ENCODE data around the gene GUCD1. TPM values are rescaled to one million over a fixed set of nuclear protein-coding genes. Genes with fewer than 3 reads are reported as not detected.

The GUCD1 gene
- total and polyA plus RNA-seq, 2 of the 8 experiments (the other 6 are each of a cell fraction or from before 2014, with no cell fraction given), result 85.2 to 128 TPM

DNA sequence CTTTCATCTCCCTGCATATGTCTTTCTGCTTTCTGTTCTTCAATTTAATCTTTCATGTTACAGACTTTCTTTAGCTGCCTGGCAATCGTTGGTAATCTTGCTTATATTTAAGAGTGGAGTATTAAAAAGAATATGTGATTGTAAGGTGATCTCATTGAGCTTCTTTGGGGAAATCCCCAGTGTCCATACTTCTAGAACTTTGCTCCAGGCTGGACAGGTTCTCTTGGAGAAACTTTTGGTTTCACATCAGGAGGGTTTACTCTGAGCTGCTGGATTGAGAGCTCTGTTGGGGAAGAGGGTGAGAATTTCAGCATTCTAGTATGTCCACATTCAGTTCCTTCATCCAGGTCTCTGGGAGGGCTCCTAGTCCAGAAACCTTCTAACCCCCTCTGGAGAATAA lies 21.8 kb upstream of the GUCD1 start (continued):
- TF ChIP-seq, protein P1, sequence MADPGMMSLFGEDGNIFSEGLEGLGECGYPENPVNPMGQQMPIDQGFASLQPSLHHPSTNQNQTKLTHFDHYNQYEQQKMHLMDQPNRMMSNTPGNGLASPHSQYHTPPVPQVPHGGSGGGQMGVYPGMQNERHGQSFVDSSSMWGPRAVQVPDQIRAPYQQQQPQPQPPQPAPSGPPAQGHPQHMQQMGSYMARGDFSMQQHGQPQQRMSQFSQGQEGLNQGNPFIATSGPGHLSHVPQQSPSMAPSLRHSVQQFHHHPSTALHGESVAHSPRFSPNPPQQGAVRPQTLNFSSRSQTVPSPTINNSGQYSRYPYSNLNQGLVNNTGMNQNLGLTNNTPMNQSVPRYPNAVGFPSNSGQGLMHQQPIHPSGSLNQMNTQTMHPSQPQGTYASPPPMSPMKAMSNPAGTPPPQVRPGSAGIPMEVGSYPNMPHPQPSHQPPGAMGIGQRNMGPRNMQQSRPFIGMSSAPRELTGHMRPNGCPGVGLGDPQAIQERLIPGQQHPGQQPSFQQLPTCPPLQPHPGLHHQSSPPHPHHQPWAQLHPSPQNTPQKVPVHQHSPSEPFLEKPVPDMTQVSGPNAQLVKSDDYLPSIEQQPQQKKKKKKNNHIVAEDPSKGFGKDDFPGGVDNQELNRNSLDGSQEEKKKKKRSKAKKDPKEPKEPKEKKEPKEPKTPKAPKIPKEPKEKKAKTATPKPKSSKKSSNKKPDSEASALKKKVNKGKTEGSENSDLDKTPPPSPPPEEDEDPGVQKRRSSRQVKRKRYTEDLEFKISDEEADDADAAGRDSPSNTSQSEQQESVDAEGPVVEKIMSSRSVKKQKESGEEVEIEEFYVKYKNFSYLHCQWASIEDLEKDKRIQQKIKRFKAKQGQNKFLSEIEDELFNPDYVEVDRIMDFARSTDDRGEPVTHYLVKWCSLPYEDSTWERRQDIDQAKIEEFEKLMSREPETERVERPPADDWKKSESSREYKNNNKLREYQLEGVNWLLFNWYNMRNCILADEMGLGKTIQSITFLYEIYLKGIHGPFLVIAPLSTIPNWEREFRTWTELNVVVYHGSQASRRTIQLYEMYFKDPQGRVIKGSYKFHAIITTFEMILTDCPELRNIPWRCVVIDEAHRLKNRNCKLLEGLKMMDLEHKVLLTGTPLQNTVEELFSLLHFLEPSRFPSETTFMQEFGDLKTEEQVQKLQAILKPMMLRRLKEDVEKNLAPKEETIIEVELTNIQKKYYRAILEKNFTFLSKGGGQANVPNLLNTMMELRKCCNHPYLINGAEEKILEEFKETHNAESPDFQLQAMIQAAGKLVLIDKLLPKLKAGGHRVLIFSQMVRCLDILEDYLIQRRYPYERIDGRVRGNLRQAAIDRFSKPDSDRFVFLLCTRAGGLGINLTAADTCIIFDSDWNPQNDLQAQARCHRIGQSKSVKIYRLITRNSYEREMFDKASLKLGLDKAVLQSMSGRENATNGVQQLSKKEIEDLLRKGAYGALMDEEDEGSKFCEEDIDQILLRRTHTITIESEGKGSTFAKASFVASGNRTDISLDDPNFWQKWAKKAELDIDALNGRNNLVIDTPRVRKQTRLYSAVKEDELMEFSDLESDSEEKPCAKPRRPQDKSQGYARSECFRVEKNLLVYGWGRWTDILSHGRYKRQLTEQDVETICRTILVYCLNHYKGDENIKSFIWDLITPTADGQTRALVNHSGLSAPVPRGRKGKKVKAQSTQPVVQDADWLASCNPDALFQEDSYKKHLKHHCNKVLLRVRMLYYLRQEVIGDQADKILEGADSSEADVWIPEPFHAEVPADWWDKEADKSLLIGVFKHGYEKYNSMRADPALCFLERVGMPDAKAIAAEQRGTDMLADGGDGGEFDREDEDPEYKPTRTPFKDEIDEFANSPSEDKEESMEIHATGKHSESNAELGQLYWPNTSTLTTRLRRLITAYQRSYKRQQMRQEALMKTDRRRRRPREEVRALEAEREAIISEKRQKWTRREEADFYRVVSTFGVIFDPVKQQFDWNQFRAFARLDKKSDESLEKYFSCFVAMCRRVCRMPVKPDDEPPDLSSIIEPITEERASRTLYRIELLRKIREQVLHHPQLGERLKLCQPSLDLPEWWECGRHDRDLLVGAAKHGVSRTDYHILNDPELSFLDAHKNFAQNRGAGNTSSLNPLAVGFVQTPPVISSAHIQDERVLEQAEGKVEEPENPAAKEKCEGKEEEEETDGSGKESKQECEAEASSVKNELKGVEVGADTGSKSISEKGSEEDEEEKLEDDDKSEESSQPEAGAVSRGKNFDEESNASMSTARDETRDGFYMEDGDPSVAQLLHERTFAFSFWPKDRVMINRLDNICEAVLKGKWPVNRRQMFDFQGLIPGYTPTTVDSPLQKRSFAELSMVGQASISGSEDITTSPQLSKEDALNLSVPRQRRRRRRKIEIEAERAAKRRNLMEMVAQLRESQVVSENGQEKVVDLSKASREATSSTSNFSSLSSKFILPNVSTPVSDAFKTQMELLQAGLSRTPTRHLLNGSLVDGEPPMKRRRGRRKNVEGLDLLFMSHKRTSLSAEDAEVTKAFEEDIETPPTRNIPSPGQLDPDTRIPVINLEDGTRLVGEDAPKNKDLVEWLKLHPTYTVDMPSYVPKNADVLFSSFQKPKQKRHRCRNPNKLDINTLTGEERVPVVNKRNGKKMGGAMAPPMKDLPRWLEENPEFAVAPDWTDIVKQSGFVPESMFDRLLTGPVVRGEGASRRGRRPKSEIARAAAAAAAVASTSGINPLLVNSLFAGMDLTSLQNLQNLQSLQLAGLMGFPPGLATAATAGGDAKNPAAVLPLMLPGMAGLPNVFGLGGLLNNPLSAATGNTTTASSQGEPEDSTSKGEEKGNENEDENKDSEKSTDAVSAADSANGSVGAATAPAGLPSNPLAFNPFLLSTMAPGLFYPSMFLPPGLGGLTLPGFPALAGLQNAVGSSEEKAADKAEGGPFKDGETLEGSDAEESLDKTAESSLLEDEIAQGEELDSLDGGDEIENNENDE (IDR thresholded peaks at IDR 0.05; ENCODE audit: insufficient replicate concordance, low read length), result no peak
- TF ChIP-seq CTBP2 (IDR thresholded peaks at IDR 0.05; ENCODE audit: borderline replicate concordance, insufficient read depth, insufficient read length, low read length) (no peak), CBX5 (IDR thresholded peaks at IDR 0.05; ENCODE audit: low read depth, low read length) (no peak), HDAC2 (IDR thresholded peaks at IDR 0.05; ENCODE audit: borderline replicate concordance in 1 of 2, low read depth in 2 of 2, low read length in 2 of 2) (no peak)
- TF ChIP-seq, protein P2, sequence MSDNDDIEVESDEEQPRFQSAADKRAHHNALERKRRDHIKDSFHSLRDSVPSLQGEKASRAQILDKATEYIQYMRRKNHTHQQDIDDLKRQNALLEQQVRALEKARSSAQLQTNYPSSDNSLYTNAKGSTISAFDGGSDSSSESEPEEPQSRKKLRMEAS (IDR thresholded peaks at IDR 0.05), result no peak
